Activated T-cell treated with anti-CD3 and anti-CD28 coated beads for 4 hours (primary cell): ENCODE data around the gene AZIN2.
"Not testable (repeated sequence)": the region's sequence is repeated elsewhere in the genome, so short reads cannot be mapped to it uniquely, and the experiment has no call there.

Experiments
- DNase-seq: peaks from one replicate; pipeline ENCODE4 v3.0.0-alpha.2; 2020

The AZIN2 gene

DNA sequence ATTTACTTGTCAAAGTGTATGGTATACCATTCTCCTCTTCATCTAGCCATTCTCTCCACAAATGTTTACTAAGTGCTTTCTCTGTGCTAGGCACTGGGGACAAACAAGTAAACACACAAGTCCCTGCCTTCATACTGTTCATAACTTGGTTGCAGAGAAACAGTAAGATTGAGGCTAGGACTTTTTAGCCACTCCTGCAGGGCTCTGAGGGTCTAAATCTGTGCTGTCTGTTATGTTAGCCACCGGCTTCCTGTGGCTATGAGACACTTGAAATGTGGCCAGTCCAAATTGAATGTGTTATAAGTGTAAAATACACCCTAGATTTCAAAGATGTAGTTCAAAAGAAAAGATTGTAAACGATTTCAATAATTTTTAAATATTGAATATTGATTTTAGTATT, 50.2 kb downstream of the AZIN2 start:
- DNase-seq = no peak

DNA sequence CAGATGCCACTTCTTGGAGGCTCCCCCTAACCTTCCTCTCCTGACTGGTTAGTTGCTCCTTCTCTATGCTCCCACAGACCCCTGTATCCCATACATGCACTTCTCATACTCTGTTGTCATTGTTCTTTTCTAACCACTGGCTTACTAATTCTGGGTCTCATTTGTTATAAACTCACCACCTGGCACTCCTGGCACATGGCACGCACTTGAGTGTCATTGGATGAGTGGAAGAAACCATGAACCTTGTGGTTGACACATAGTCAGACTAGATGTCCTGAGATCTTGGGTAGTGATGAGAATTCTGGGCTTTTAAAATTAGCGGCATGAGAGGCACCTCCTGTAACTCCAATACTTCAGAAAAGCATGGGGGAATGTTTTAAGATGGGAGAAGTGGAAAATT, 51.6 kb downstream of the AZIN2 start:
- DNase-seq = no peak

DNA sequence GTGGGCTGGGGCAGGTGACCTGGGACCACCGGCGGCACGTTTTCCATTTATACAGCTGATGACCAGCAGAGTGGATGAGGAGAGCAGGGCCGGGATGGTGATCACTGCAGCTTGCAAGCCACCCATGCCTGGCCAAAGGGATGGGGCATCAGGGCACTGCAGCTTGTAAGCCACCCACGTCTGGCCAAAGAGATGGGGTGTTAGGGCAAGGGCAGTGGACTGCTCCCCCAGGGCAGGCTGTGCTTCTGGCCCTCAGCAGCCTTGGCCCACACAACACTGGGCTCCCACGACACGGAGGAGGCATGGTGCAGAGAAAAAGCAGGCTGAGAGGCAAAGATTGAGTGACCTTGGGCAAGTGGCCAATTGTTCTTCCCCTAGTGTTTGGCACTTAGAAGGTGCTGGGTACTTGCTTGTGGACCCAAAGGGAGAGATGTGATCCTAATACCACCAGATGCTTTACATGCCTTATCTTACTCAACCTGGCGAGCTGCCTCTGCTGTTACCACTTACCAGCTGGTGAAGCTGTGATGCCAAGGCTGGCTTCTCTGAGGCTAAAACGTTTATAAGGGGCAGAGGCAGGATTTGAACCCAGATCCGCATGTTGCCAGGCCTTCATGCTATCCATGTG, 52.6 kb downstream of the AZIN2 start:
- DNase-seq = no peak

DNA sequence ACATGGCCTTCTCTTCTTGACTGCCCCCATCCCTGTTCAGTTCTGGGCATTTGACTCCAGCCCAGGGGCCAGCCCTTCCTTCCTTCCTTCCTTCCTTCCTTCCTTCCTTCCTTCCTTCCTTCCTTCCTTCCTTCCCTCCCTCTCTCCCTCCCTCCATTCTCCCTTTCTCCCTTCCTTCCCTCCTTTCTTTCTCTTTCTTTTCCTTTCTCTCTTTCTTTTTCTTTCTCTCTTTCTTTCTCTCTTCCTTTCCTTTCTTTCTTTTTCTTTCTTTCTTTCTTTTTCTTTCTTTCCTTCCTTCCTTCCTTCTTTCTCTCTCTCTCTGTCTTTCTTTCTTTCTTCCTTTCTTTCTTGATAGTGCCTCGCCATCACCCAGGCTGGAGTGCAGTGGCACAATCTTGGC, 55.1 kb downstream of the AZIN2 start:
- DNase-seq = not testable (repeated sequence)

DNA sequence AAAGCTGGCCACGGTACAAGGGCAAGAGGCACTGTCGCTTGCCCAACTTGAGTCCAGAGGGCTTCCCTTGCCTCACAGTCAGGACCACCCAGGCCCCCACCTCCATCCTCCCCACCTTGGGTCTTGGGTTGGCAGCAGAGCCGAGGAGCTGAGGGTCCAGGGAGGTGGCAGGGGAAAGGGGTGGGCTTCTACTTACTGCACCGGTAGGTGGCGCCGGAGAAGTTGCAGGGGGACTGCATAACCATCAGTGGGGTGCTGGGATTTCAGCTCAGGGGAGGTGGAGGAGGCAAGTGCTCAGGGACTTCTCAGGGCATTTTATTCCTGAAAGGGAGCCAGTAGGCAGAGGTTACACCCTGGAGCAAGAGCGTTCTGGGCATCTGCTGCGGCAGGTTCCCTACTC, 56.8 kb downstream of the AZIN2 start:
- no peak for DNase-seq

DNA sequence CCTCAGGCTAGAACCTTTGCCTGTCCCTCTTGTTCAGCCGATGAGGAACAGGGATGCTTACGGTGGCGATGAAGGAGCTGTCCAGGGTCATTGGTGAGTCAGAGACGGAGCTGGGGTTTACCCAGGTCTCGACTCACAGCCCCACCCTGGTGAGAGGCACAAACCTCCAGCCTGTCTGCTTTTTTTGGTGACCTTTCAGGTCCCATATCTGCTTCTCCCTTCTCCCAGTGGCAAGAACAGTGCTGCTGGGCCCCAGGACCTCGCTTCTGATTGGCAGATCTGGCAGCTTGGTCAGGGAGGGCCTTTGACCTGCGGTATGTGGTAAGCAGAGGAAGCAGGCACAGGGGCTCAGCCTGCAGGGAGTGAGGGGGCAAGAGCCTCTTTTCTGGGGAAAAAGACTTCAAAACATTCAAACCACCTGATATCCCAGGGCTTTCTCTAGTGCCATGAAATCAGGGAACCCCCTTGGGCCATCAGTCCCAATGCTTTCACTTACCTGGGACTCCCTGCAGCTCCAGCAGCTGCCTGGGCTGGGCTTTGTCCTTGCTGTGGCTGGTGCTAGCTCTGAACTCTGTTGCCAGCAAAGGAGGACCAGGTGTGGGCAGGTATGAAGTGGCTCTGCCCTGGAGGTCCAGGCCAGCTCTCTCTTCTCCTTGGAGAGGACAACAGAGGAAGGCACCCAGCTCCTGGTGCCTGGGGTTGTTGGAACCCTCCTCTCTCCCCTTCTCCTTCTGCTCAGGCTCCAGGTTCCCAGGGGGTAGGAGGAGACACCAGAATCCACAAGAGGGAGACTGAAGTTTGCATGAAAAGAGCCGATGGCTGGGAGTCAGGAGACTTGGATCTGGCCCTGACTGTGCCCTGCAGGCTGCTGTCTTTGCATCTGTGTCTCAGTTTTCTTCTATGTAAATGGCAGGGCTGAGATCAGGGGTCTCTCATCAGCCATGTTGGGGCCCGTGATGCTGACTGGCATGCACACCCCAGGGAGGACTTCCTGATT, 59.5 kb downstream of the AZIN2 start:
- no peak for DNase-seq

DNA sequence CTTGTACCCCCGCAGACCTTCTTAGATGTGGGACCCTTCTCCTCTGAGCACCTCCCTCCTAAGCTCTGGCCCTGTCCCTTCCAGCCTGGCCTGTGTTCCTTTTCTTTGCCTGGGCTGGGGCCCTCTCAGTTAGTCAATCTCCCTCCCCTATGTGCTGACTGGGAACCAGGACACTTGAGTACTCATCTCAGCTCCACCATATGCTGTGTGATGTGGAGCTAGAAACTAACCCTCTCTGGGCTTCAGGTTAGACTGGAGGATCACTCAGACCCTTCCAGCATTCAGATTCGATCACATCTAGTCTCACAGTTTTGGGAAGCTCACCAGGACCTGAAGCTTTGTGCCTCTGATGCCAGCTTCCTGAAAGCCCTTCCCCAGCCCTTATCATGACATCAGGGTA, 60.3 kb downstream of the AZIN2 start:
- no peak for DNase-seq

DNA sequence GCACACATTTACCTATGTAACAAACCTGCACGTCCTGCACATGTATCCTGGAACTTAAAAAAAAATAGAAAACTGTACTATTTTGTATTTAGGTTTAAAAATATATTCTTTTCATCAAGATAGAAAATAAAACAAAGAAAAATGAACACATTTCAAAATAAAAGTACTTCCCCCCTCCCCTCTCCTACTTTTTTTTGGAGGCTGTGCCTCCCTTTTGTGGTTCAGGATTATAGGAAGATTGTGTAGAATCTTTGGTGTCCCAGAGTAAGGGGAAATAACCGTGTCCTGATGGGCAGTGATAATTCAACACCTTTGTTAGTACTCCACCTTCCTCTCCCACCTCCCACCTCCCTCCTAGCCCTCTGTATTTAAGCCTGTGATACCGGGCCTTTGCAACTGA, 60.8 kb downstream of the AZIN2 start:
- DNase-seq = no peak

DNA sequence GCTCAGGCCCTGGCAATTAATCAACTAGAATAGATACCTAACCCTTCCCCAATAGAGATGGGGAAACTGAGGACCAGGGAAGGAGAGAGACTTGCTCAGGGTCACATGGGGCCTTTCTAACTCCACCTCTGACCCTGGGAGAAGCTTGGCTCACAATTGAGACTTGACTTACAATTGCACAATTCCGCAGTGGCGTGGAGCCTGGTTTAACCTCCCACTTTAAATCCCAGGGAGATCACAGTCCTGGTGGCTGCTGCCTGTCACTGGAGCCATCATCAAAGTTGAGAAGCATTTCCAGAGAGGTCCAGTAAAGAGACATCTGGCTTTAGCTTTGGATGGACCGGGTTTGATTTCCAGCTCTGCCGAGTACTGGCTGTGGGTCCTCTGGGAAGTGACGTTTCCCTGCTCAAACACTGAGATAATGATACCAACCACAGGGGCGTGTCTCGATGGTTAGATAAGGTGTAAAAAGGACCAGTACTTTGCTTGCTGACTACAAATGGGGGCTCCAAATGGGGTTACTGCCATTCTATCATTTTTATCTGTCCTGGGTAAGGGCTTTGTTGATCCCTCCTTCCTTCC, 61.6 kb downstream of the AZIN2 start:
- no peak for DNase-seq

DNA sequence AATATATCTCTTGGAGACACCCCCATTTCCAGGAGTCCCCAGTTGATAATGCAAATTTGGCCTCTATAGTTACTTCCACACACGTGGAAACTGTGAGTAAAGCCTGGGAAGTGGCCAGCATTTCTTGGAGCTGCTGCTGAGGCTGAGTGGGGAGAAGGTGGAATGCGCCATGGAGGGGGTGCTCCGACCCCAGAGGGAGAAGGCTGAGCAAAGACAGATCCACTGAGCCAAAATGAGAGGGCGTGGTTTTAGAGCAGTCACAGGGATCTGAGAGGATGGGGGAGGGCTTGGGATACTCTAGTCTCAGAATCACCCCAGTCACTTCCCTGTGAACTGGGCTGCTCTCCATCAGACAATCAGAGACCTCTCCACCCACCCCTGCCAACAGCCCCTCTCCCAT, 62.2 kb downstream of the AZIN2 start:
- no peak for DNase-seq

DNA sequence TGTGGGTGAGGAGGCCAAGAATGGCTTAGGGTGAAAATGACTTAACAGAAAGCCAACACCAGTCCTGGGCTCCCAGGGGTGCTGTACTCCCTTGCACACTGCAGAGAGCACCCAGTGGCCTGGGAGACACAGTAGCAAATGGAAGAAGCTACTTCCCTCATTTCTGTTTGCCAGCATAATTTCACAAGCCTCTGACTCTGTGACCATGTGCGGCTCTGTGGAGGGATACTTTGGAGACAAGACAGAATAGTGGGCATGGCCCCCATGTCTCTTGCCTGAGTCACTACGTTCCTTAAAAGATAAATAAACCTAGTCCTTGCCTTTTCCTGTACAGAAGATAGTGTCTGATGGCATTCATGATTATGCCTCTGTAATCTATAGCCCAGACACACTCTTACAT, 62.7 kb downstream of the AZIN2 start:
- no peak for DNase-seq

DNA sequence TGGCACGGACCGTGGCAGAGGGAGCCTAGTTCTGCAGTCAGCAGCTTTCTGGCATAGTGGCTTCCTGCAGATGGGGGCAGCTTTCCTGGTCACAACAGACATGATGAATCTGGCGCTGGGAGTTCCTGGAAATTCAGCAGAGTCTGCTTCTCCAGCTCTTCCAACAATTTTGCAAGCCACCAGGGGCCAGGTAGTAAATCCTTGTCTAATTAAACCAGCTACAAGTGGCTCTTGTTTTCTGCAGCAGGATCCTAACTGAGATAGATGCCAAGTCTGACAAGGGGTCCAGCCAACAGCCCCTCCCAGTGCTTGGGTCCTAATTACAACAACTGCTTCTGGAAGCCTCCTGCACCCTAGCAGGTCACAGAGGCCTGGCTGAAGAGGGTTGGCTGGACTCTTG, 65.0 kb downstream of the AZIN2 start:
- DNase-seq = no peak

DNA sequence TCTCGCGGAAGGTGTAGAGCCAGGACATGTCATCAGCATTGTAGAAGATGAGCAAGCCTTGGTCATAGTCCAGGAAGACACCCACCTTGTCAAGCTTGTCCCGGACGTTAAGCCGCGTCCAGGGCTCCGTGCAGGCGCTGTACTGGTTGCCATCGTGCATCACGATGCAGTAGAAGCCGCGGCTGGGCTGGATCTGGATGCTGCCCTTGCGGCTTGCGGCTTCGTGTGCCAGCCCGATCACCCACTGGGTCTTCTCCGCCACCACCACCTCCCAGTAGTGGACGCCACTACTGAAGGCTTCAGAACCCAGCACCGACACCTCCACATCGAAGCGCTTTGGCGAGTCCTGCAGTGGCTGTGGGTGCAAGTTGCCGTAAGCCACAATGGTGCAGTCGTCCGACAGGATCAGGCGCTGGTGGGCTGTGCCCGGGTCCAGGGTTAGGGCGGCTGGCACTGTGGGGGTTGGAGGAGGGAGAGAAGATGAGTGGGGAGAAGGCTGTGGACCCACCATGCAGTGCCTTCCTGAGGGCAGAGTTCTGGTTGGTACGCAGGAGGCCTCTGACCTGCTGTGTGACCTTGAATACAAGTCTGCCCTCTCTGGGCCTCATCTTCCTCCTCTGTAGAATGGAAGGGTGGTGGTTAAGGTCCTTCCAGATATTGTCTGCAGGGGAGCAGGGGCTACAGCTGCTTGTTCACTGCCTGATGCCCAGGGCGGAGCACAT, 66.5 kb downstream of the AZIN2 start:
- no peak for DNase-seq

DNA sequence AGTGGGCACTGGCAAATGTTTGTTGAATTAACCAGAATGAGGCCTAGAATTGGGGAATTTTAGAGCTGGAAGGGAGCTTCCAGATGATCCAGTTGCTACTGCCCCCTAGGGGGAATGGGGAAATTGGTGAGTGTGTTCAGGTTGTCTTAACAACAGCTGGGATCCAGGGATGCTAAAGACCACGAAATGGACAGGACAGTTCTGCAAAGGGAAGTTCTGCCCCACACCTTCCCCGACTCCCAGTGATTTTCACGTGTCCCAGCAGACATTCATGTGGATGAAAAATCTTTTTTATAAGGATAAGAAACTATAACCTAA, 67.0 kb downstream of the AZIN2 start:
- DNase-seq = no peak

DNA sequence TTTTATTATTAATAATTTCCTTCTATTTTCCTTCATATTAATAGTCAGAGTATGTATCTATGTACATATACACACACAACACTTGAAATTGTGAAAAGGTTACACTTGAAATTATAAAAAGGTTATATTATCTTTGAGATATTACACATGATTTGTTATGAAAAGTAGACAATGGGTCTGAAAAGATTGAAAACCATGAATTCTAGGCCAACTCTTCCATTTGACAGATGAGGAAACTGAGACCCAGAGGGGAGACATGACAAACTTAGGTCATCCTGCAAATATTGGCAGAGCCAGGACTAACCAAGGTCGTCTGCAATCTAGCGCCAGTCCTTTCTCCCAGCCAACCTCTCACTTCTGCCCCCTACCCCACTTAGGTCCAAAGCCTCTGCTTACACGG, 67.7 kb downstream of the AZIN2 start:
- DNase-seq = no peak

DNA sequence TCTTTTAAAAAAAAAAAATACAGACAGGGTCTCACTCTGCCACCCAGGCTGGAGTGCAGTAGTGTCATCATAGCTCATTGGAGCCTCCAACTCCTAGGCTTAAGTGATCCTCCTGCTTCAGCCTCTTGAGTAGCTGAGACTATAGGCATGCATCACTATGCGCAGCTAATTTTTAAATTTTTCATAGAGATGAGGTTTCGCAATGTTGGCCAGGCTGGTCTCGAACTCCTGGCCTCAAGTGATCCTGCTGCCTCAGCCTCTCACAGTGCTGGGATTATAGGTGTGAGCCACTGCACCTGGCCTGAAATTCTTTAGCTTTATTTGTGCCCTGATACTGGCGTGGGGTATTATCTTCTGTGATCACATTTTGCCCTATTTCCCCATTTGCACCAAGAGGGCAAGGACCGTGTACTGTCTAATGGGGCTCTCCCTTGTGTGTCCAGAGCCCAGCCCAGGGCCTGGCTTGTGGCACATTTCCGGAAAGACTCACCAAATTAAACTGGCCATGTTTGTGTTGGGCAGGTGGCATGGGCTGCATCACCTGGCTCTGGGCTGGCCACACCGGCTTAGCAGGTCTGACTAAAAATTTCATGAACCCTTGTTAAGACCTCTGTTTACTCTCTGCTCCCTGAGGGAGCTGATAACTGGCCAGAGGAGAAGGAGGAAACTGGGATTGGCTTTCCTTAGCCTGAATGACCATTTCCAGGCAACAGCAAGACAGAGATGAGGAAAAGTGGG, 68.7 kb downstream of the AZIN2 start:
- no peak for DNase-seq

DNA sequence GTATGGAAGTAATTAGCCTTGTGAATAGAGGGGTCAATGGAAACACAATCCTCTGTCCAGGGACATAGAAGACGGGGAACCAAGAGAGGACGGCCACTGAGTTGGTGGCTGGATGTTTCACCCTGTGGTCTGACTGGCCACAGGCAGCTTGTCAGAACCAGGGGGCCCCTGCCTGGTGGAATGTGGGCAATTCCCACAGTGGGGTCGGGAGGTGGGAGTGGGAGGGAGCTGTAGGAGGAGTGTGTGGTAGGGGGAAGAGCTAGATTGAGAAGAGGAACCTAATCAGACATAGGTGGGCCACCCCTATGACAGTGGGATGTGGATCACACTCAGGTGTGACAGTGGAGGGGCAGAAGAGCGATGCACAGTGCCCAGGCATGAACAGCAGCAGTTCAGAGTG, 69.6 kb downstream of the AZIN2 start:
- no peak for DNase-seq

DNA sequence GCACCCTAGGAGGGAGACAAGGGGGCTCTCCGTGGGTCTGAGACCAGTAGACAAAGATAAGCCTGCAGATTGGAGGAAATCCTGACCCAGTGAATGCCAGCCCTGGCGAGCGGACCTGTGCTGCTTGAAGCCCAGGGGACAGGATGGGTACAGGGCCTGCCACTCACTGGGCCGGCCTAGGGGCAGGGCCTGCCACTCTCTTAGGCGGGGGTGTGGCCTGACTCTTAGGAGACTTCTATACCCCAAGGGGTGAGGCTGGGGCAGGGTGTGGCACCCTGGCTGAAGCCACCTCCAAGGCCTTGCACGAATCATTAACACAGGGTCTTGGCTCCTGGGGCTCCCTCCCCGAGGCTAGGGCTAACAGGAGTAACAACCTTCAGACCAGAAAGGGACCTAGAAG, 70.2 kb downstream of the AZIN2 start:
- DNase-seq = no peak

DNA sequence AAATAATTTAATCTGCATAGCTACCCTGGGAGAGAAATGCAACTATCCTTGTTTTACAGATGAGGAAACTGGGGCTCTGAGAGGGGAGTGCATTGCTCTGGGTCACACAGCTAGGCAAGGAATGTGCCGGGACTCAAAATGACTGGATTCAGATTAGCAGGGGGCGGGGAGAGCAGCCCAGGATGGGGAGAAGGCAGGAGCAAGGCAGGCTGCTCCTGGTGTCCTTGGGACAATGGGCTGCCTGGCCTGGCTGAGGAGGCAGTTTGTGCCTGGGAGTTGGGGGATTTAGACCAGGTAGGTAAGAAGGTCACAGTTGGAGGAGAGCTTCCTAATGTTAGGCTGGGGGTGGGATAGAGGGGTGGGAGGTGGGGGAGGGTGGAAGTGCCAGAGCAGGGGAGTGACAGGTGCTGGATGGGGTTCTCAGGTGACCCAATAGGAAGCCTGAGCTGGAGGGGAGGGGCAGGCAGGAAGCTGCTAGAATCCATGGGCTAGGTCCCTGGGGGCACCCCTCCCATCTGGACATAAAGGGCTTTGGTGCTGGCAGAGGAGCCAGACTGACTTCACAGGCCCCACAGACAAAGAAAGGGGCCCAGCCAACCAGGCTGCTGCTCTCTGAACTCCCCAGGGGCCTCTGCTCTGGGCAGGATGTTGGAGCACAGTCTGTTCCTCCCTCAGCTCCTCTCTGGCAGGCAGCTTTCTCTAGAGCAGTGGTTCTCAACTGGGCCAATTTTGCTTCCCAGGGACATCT, 71.9 kb downstream of the AZIN2 start:
- no peak for DNase-seq

DNA sequence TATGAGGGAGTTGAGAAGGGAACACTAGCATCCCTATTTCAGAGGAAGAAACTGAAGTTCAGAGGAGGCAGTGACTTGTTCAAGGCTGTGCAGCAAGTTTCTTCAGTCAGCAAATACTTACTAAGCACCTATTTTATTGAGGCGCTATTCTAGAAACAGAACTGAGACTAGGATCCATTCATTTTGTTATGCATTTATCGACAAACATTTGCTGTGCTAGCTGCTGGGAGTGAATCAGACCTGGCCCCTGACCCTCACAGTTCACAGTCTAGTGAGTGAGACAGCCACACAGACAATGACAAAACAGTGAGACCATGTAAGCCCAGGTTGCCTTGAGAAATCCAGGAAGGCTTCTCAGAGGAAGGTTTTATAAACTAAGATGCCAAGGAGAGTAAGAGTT, 72.7 kb downstream of the AZIN2 start:
- no peak for DNase-seq

DNA sequence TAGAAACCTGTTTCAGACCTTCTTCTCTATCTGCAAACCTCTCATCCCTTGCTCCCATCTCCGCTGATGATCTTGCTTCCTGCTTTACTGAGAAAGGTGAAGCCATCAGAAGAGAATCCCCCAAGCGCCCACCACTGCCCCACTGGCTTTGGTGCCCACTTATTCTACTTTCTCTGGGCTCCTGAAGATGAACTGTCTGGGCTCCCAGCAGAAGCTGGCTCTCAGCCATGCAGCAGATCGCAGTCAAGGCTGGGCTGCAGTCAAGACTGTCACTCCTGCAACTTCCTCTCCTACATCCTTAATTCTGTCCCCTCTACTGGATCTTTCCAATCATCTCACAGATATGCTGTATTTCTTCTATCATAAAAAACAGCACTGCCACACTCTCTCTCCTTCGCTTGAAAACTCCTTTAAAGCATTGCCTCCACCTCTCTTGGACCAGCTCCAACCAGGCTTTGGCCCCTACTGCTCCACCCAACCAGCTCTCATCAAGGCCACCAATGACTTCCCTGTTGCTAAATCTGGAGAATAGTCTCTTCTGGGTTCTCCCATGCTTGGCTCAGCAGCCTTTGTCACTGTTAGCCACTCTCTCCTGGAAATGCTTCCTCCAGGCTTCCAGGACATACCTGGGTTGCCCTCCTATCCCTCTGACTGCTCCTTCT, 75.1 kb downstream of the AZIN2 start:
- no peak for DNase-seq

DNA sequence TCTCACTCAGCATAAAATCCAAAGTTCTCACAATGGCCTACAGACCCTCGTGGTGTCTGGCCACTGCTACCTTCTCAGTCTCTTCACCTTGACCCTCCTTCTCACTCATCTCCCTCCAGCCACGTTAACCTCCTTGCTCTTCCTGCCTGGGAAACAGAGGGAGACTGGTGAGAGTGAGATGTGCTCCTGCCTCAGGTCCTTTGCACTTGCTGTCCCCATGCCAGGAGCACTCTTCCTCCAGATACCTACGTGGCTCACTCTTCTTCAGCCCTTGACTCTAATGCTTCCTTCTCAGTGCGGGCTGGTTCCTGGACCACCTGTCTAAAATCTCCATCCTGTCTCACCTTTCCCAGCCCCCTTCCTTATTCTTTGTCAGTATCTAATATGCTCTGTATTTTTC, 76.2 kb downstream of the AZIN2 start:
- DNase-seq = no peak
